Measurements from ENCODE around the gene OR51E2.

Gene OR51E2

GRCh38 chr11:4682623-4683419 is 14.8 kb downstream of the OR51E2 start:
- DNase-seq (ENCODE audit: insufficient read length, low spot score) (no peak), FAIRE-seq (no peak)
- TF ChIP-seq POLR2A (IDR thresholded peaks at IDR 0.05; ENCODE audit: low read depth, low read length) = no peak

GRCh38 chr11:4680341-4680740 is 17.3 kb downstream of the OR51E2 start:
- no peak for DNase-seq (ENCODE audit: insufficient read length, low spot score)
- no peak for TF ChIP-seq POLR2A (IDR thresholded peaks at IDR 0.05; ENCODE audit: low read depth, low read length)
- FAIRE-seq = no peak

- FAIRE-seq = no peak
- TF ChIP-seq POLR2A (IDR thresholded peaks at IDR 0.05; ENCODE audit: low read depth, low read length) = no peak
- no peak for DNase-seq (ENCODE audit: insufficient read length, low spot score)
These were observed 19.7 kb downstream of the OR51E2 start for GRCh38 chr11:4677948-4678347.

- DNase-seq (ENCODE audit: insufficient read length, low spot score) (no peak), FAIRE-seq (no peak)
- no peak for TF ChIP-seq POLR2A (IDR thresholded peaks at IDR 0.05; ENCODE audit: low read depth, low read length)
These were observed 23.9 kb downstream of the OR51E2 start for GRCh38 chr11:4673781-4674180.

- no peak for TF ChIP-seq POLR2A (IDR thresholded peaks at IDR 0.05; ENCODE audit: low read depth, low read length)
- FAIRE-seq (no peak), DNase-seq (ENCODE audit: insufficient read length, low spot score) (no peak)
These were observed 25.2 kb downstream of the OR51E2 start for GRCh38 chr11:4672470-4672869.

GRCh38 chr11:4671741-4672140 is 25.9 kb downstream of the OR51E2 start:
- no peak for TF ChIP-seq POLR2A (IDR thresholded peaks at IDR 0.05; ENCODE audit: low read depth, low read length)
- FAIRE-seq = no peak
- DNase-seq (ENCODE audit: insufficient read length, low spot score) = no peak

- no peak for TF ChIP-seq POLR2A (IDR thresholded peaks at IDR 0.05; ENCODE audit: low read depth, low read length)
- DNase-seq (ENCODE audit: insufficient read length, low spot score) = no peak
- FAIRE-seq = no peak
These were observed 32.2 kb downstream of the OR51E2 start for GRCh38 chr11:4665424-4665823.

- DNase-seq (ENCODE audit: insufficient read length, low spot score) = no peak
These were observed 32.9 kb downstream of the OR51E2 start for GRCh38 chr11:4664786-4665185.

GRCh38 chr11:4664183-4664582 is 33.5 kb downstream of the OR51E2 start:
- no peak for TF ChIP-seq POLR2A (IDR thresholded peaks at IDR 0.05; ENCODE audit: low read depth, low read length)
- DNase-seq (ENCODE audit: insufficient read length, low spot score) = no peak
- no peak for FAIRE-seq

More at GRCh38 chr11:4664786-4665185, 32.9 kb downstream of the OR51E2 start:
- no peak for TF ChIP-seq POLR2A (IDR thresholded peaks at IDR 0.05; ENCODE audit: low read depth, low read length)
- no peak for FAIRE-seq

- TF ChIP-seq POLR2A (IDR thresholded peaks at IDR 0.05; ENCODE audit: low read depth, low read length) = no peak
- FAIRE-seq = no peak
- no peak for DNase-seq (ENCODE audit: insufficient read length, low spot score)
These were observed 34.8 kb downstream of the OR51E2 start for GRCh38 chr11:4662876-4663275.

- FAIRE-seq (peak; percentile 30), DNase-seq (ENCODE audit: insufficient read length, low spot score) (no peak)
- TF ChIP-seq POLR2A (IDR thresholded peaks at IDR 0.05; ENCODE audit: low read depth, low read length) = no peak
These were observed 38.8 kb downstream of the OR51E2 start for GRCh38 chr11:4658629-4659445.

- no peak for TF ChIP-seq POLR2A (IDR thresholded peaks at IDR 0.05; ENCODE audit: low read depth, low read length)
- DNase-seq (ENCODE audit: insufficient read length, low spot score) (no peak), FAIRE-seq (no peak)
These were observed 42.9 kb downstream of the OR51E2 start for GRCh38 chr11:4654635-4655369.

- DNase-seq (ENCODE audit: insufficient read length, low spot score) = no peak
- FAIRE-seq = no peak
- no peak for TF ChIP-seq POLR2A (IDR thresholded peaks at IDR 0.05; ENCODE audit: low read depth, low read length)
These were observed 49.9 kb downstream of the OR51E2 start for GRCh38 chr11:4647766-4648165.

GRCh38 chr11:4645974-4646373 is 51.7 kb downstream of the OR51E2 start:
- TF ChIP-seq POLR2A (IDR thresholded peaks at IDR 0.05; ENCODE audit: low read depth, low read length) = no peak
- DNase-seq (ENCODE audit: insufficient read length, low spot score) (no peak), FAIRE-seq (no peak)
